H1 (cell line): ENCODE results near the gene HOXB5.

ENCODE experiments used
- CHD1 ChIP-seq: IDR thresholded peaks from 2 replicates; pipeline ENCODE4 v1.6.1; 2012; ENCODE audit warnings: low read depth, low read length, improper control_type of control experiment
- CTCF ChIP-seq, 3 experiments: IDR thresholded peaks; 1 replicate in 2 of 3; 2 replicates in 1 of 3; pipeline versions ENCODE4 v1.5.1 to v1.6.1; 2011; ENCODE audit warnings: low read length in 3 of 3, mild to moderate bottlenecking in 3 of 3, inconsistent platforms in 2 of 3, low read depth in 1 of 3, moderate library complexity in 1 of 3; ENCODE audit not compliant: insufficient read depth in 1 of 3; ENCODE audit errors: control extremely low read depth in 1 of 3
- EP300 ChIP-seq, 2 experiments: IDR thresholded peaks; 1 replicate in 1 of 2; 2 replicates in 1 of 2; pipeline ENCODE4 v1.6.1; 2011 to 2012; ENCODE audit warnings: low read depth in 2 of 2, low read length in 2 of 2, mild to moderate bottlenecking in 2 of 2, borderline replicate concordance in 1 of 2, inconsistent platforms in 1 of 2, moderate library complexity in 1 of 2
- EZH2 ChIP-seq: fragments of 200-600 bp; sonication (generic); IDR thresholded peaks from 2 replicates; pipeline ENCODE4 v1.7.1; 2012; ENCODE audit warnings: low read depth, mild to moderate bottlenecking, moderate library complexity, low read length, inconsistent platforms; ENCODE audit not compliant: severe bottlenecking
- KDM1A ChIP-seq: fragments of 200-600, 300-600 bp; sonication (generic); IDR thresholded peaks from 2 replicates; pipeline ENCODE4 v1.7.1; 2016; ENCODE audit warnings: mild to moderate bottlenecking, low read length, borderline replicate concordance
- POLR2A ChIP-seq, 2 experiments: IDR thresholded peaks; 1 replicate in 1 of 2; 2 replicates in 1 of 2; pipeline ENCODE4 v1.6.1; 2011; ENCODE audit warnings: low read depth in 2 of 2, low read length in 2 of 2, mild to moderate bottlenecking in 2 of 2; ENCODE audit errors: control extremely low read depth in 1 of 2
- POLR2AphosphoS5 ChIP-seq: IDR thresholded peaks from 2 replicates; pipeline ENCODE4 v1.6.1; 2011; ENCODE audit warnings: low read depth, low read length
- RXRA ChIP-seq: IDR thresholded peaks from 2 replicates; pipeline ENCODE4 v1.6.1; 2011; ENCODE audit warnings: low read depth, mild to moderate bottlenecking, low read length, moderate library complexity; ENCODE audit not compliant: insufficient read depth
- SIN3A ChIP-seq, 2 experiments: IDR thresholded peaks in 1 of 2; conservative IDR thresholded peaks in 1 of 2; 2 replicates each; pipeline ENCODE4 v1.6.1; 2011 to 2012; ENCODE audit warnings: low read length in 2 of 2, improper control_type of control experiment in 1 of 2, low read depth in 1 of 2, mild to moderate bottlenecking in 1 of 2
- SIRT6 ChIP-seq: IDR thresholded peaks from one replicate; pipeline ENCODE4 v1.7.1; 2012; ENCODE audit warnings: low read length, inconsistent platforms
- SP1 ChIP-seq: IDR thresholded peaks from 2 replicates; pipeline ENCODE4 v1.6.1; 2011; ENCODE audit warnings: low read depth, low read length
- TBP ChIP-seq: IDR thresholded peaks from 2 replicates; pipeline ENCODE4 v1.6.1; 2011; ENCODE audit warnings: low read depth, low read length, improper control_type of control experiment
- USF2 ChIP-seq: IDR thresholded peaks from 2 replicates; pipeline ENCODE4 v1.6.1; 2011; ENCODE audit warnings: low read length, improper control_type of control experiment
- ZNF274 ChIP-seq: IDR thresholded peaks from 2 replicates; pipeline ENCODE4 v1.7.0; 2012; ENCODE audit warnings: low read length, borderline replicate concordance; ENCODE audit errors: extremely low read depth

GRCh38 chr17:48604770-48605329, 11.3 kb upstream of the HOXB5 start, which contains the start of gene HOXB6:
- TF ChIP-seq CTCF (IDR thresholded peaks at IDR 0.05; ENCODE audit: control extremely low read depth in 1 of 3, insufficient read depth in 1 of 3, low read depth in 1 of 3, low read length in 3 of 3) (no peak), POLR2AphosphoS5 (no peak), RXRA (no peak), EZH2 (no peak), USF2 (no peak), POLR2A (IDR thresholded peaks at IDR 0.05; ENCODE audit: control extremely low read depth in 1 of 2, low read depth in 2 of 2, low read length in 2 of 2) (no peak), SP1 (no peak), EP300 (IDR thresholded peaks at IDR 0.05; ENCODE audit: borderline replicate concordance in 1 of 2, low read depth in 2 of 2, low read length in 2 of 2) (no peak), ZNF274 (no peak), CHD1 (no peak), KDM1A (no peak), SIRT6 (no peak), TBP (no peak), SIN3A (conservative IDR thresholded peaks at IDR 0.05 in 1 of 2, IDR thresholded peaks at IDR 0.05 in 1 of 2; ENCODE audit: low read depth in 1 of 2, low read length in 2 of 2) (no peak)
